Nephron (organoid): ENCODE measurements around the gene DMBT1.

ENCODE experiments used
- H3K27ac Mint-ChIP-seq, 3 experiments: 2 replicates each; pipeline ENCODE4 v1.8.0; 2020; ENCODE audit warnings: mixed read lengths in 3 of 3, mild to moderate bottlenecking in 2 of 3, moderate library complexity in 1 of 3
- H3K27me3 Mint-ChIP-seq: 2 replicates; pipeline ENCODE4 v1.8.0; 2021; ENCODE audit warnings: low read depth, mild to moderate bottlenecking, moderate library complexity, mixed read lengths
- H3K36me3 Mint-ChIP-seq: 2 replicates; pipeline ENCODE4 v1.8.0; 2020; ENCODE audit warnings: low read depth, mixed read lengths
- H3K4me1 Mint-ChIP-seq: 2 replicates; pipeline ENCODE4 v1.8.0; 2020; ENCODE audit warnings: mixed read lengths
- H3K4me3 Mint-ChIP-seq, 3 experiments: 2 replicates each; pipeline ENCODE4 v1.8.0; 2020; ENCODE audit warnings: mild to moderate bottlenecking in 3 of 3, mixed read lengths in 3 of 3, moderate library complexity in 2 of 3
- H3K9me3 Mint-ChIP-seq: 2 replicates; pipeline ENCODE4 v1.8.0; 2020; ENCODE audit warnings: mixed read lengths
- TF ChIP-seq, protein P1 (sequence below), 3 experiments: fragments of 200-600 bp; sonication (generic); IDR thresholded peaks; one replicate each; pipeline ENCODE4 v1.5.0; 2021; ENCODE audit warnings: antibody characterized with exemption in 3 of 3; ENCODE audit not compliant: unreplicated experiment in 3 of 3

Gene DMBT1

GRCh38 chr10:122636953-122637352 lies 76.4 kb downstream of the DMBT1 start:
- Mint-ChIP-seq H3K36me3 (no peaks in the 10 kb centered on the region), H3K27ac (peak overlapping the region in 2 of 3 experiments; percentile 4 to 19), H3K4me3 (no peak overlapping the region), H3K27me3 (peaks cover 20% of the 10 kb centered on the region), H3K4me1 (peaks cover 13% of the 10 kb centered on the region), H3K9me3 (no peaks in the 10 kb centered on the region)
- TF ChIP-seq, protein P1, sequence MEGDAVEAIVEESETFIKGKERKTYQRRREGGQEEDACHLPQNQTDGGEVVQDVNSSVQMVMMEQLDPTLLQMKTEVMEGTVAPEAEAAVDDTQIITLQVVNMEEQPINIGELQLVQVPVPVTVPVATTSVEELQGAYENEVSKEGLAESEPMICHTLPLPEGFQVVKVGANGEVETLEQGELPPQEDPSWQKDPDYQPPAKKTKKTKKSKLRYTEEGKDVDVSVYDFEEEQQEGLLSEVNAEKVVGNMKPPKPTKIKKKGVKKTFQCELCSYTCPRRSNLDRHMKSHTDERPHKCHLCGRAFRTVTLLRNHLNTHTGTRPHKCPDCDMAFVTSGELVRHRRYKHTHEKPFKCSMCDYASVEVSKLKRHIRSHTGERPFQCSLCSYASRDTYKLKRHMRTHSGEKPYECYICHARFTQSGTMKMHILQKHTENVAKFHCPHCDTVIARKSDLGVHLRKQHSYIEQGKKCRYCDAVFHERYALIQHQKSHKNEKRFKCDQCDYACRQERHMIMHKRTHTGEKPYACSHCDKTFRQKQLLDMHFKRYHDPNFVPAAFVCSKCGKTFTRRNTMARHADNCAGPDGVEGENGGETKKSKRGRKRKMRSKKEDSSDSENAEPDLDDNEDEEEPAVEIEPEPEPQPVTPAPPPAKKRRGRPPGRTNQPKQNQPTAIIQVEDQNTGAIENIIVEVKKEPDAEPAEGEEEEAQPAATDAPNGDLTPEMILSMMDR (IDR thresholded peaks at IDR 0.05; ENCODE audit: unreplicated experiment in 3 of 3): no peak

GRCh38 chr10:122637376-122637775 lies 76.8 kb downstream of the DMBT1 start:
- no peaks in the 10 kb centered on the region for H3K36me3 Mint-ChIP-seq
- peaks cover 13% of the 10 kb centered on the region for H3K4me1 Mint-ChIP-seq
- peak overlapping the region in 2 of 3 experiments; percentile 4 to 19 for H3K27ac Mint-ChIP-seq
- no peak overlapping the region for H3K4me3 Mint-ChIP-seq
- peaks cover 22% of the 10 kb centered on the region for H3K27me3 Mint-ChIP-seq
- TF ChIP-seq, protein P1 (IDR thresholded peaks at IDR 0.05; ENCODE audit: unreplicated experiment in 3 of 3): no peak
- H3K9me3 Mint-ChIP-seq: no peaks in the 10 kb centered on the region

DNA sequence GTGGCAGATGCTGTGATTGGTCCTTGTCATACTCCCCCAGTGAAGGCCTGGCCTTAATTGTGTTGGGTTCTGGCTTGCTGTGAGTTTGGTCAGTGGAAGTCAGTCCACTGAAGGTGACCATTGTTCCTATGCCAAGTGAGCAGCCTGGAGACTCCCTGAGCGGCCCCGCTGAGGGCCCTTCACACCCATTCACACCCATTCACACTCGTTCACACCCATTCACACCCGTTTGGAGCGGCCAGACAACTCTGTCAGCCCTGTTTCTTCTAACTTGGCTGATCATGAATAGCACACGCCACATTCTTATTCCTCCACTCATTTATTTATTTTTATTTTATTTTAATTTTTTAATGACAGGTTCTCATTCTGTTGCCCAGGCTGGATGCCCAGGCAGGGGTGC lies 77.6 kb downstream of the DMBT1 start:
- no peaks in the 10 kb centered on the region for H3K9me3 Mint-ChIP-seq
- no peak overlapping the region for H3K4me3 Mint-ChIP-seq
- H3K27me3 Mint-ChIP-seq: peaks cover 23% of the 10 kb centered on the region
- peaks cover 13% of the 10 kb centered on the region for H3K4me1 Mint-ChIP-seq
- TF ChIP-seq, protein P1 (IDR thresholded peaks at IDR 0.05; ENCODE audit: unreplicated experiment in 3 of 3): no peak
- H3K27ac Mint-ChIP-seq: no peak overlapping the region
- H3K36me3 Mint-ChIP-seq: no peaks in the 10 kb centered on the region

DNA sequence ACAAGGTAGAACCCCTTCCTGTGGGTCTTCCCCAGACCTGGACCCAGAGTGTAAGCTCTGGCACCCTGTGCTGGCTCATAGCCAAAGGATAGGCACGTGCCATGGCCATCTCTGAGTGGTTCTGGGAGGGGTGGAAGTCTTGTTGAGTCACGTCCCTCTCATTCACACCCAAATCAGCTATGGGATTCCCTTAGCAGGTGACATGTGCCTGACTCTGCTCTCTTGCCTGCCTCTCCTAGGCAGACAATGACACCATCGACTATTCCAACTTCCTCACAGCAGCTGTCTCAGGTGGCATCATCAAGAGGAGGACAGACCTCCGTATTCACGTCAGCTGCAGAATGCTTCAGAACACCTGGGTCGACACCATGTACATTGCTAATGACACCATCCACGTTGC lies 79.2 kb downstream of the DMBT1 start:
- H3K36me3 Mint-ChIP-seq: no peaks in the 10 kb centered on the region
- H3K4me1 Mint-ChIP-seq: peaks cover 13% of the 10 kb centered on the region
- TF ChIP-seq, protein P1 (IDR thresholded peaks at IDR 0.05; ENCODE audit: unreplicated experiment in 3 of 3): no peak
- peaks cover 15% of the 10 kb centered on the region for H3K27me3 Mint-ChIP-seq
- H3K27ac Mint-ChIP-seq: no peak overlapping the region
- H3K9me3 Mint-ChIP-seq: no peaks in the 10 kb centered on the region
- H3K4me3 Mint-ChIP-seq: no peak overlapping the region

- H3K27me3 Mint-ChIP-seq: peaks cover 17% of the 10 kb centered on the region
- H3K9me3 Mint-ChIP-seq: no peaks in the 10 kb centered on the region
- peaks cover 9% of the 10 kb centered on the region for H3K4me1 Mint-ChIP-seq
- no peak overlapping the region for H3K4me3 Mint-ChIP-seq
- no peaks in the 10 kb centered on the region for H3K36me3 Mint-ChIP-seq
- TF ChIP-seq, protein P1 (IDR thresholded peaks at IDR 0.05; ENCODE audit: unreplicated experiment in 3 of 3): no peak
- H3K27ac Mint-ChIP-seq: no peak overlapping the region
Measured at GRCh38 chr10:122640921-122641320, 80.4 kb downstream of the DMBT1 start.

- Mint-ChIP-seq H3K27me3 (peaks cover 23% of the 10 kb centered on the region), H3K9me3 (no peaks in the 10 kb centered on the region), H3K27ac (no peak overlapping the region), H3K4me3 (no peak overlapping the region), H3K4me1 (no peaks in the 10 kb centered on the region), H3K36me3 (no peaks in the 10 kb centered on the region)
- TF ChIP-seq, protein P1 (IDR thresholded peaks at IDR 0.05; ENCODE audit: unreplicated experiment in 3 of 3): no peak
Measured at GRCh38 chr10:122642726-122643605, 82.4 kb downstream of the DMBT1 start.
